HG02642 (cell line): ENCODE data around the gene NCMAP.

Experiments
- ATAC-seq: cut with Tn5 transposase; IDR thresholded peaks from one replicate; pipeline ENCODE4 v1.9.1; 2021; ENCODE audit warnings: mild to moderate bottlenecking; ENCODE audit not compliant: unreplicated experiment, poor library complexity

NCMAP gene

DNA sequence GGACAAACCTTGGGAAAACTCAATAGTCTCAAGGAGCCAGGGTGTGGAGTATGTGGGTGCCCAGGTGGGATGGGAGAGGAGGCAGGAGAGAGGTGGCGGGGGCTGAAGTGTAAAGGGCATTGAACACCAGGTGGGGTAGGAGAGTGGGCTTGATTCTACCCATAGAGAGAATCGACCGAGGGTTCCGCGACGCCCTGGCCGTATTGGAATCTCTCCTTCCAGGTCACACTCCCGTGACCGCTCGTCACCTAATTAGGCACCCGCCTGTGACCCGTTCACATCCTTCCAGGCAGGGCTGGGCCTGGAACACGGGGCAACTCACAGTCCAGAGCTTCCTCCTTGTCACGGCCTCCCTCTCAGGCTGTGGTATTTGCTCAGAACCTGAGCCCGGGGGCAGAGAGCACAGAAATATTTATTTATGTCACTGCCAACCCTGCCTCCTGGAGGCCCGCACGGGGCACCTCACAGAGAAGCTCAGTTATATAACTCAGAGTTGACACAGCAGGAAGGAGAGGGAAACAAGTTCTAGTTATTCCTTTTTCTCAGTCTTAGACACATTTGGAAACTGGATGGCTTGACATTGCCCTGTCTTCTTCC lies 12.0 kb downstream of the NCMAP start:
- no peak for ATAC-seq

DNA sequence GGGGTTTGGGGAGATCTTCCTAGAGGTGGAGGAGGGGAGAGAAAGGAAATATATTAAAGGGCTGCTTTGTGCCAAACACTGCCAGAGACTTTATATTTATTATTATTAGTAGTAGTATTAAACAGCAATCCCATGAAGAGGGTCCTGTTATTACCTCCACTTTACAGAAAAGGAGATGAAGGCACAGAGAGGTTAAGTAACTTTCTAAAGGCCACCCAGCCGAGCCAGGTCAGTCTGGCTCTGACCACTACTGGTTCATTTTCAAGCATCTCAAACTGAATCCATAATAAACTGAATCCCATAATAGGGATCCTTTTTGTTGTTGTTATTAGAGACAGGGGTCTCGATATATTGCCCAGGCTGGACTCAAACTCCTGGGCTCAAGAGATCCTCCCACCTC lies 12.6 kb downstream of the NCMAP start:
- no peak for ATAC-seq

DNA sequence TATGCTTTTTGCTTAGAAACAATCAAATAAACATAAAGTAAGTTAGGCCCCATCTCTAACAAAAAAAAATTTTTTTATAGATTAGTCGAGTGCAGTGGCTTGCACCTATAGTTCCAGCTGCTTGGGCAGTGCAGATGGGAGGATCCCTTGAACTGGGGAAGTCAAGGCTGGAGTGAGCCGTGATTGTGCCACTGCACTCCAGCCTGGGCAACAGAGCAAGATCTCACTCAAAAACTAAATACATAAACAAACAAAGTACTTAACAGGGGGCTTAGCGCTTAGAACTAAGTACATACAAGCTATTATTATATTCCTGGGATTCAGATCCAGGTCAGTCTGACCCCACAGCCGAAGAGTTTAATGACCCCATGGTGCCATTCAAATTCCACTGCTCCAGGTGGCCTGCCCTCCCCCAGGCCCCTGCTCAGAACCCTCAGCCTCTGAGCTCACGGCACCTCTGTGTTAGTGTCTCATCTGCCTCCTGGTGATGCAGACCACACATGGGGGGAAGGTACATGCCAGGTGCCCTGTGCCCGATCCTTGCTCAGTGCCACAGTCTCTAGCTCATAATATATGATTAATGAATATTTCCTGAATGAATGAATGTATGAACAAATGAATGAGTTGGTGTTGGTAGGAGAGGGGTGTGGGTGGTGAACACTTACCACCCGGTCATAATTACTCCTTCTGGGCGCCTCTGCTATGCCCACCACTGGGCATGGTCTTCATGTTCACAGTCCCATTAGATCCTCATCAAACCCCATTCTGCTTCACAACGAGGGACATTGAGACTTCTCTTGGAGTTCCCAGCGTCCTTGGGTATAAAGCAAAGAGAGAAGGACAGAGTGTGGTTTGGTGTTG lies 14.6 kb downstream of the NCMAP start:
- ATAC-seq: no peak

DNA sequence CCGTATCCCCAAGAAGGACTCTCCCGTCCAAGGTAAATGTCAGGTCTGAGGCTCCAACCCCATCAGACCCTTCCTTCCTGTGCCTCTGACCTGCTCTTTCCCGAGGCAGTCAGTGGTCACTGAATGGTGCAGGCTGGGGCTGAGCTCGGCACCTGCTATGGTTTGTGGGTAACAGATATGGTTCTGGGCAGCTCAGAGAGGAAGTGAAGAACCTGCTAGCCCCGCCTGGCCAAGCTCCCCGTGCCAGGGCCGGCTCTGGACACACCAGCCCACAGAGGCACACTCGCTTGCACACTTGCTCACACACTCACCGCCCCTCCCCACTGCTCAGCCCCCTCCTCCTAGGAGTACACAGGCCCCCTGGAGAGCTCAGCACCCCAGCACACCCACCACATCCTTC lies 16.4 kb downstream of the NCMAP start:
- ATAC-seq: no peak

DNA sequence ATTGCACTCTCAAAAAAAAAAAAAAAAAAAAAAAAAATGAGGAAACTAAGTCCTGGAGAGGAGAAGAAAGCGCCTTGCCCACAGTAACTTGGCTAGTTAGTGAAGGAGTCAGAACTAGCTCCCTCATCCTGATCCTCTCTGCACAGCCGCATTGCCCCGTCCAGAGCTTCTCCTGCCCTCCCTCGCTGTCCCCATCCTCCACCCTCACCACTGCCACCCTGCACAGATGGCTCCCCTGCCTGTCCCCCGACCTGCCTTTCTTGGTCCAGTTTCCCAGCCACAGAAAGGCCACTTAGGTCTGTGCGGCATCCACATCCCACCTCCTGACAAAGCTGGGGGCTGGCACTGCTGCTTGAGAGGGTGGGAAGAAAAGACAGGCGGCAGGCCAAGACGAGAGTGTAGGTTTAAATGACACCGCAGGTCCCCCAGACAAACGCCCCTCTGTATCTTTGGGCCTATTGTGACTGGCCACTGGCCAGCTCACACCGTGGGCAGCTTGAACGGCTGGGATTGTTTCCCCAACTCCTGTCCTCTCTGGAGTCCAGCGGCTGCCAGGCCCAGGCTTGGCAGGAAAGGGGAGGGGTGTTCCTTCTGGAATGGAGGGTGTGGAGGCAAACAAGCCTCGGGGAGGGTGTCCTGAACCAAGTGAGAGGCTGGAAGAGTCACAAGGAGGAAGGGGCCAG lies 20.2 kb downstream of the NCMAP start:
- no peak for ATAC-seq

DNA sequence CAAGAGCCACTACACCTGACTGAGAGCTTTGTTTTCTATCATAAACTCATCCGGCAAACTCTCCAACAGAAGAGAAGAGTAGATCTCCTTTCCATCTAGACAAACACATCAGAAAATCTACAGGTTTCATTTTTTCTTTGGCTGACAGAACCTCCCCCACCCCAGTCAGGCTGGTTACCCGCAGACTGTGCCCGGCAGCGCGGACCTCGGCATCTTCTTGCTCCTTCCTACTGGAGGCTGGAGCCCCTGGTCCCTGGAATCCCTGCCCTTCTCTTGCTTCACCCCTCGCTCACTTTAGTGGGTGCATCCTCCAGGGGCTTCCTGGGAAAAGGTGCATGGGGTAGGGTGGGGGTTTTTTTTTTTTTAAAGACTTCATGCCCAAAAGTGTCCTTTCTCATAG lies 23.0 kb downstream of the NCMAP start:
- no peak for ATAC-seq

DNA sequence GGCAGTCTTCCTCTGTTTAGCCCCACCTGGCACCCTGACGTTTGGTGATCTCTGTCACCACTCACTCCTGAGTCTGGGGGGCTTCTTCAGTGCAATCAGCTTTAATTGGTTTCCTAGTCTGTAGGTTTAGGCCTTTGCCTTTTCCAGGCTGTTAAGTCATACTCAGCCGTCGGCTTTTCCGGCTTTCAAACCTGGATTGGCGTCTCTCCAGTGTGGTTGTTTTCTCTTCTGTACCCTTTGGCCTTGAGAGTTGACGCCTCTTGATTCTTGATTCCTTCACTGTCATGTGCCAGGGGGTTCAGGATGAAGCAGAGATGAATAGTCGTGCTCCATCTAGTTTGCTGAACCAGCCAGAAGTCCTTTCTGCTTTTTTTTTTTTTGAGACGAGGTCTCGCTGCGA lies 24.9 kb downstream of the NCMAP start:
- ATAC-seq: no peak

DNA sequence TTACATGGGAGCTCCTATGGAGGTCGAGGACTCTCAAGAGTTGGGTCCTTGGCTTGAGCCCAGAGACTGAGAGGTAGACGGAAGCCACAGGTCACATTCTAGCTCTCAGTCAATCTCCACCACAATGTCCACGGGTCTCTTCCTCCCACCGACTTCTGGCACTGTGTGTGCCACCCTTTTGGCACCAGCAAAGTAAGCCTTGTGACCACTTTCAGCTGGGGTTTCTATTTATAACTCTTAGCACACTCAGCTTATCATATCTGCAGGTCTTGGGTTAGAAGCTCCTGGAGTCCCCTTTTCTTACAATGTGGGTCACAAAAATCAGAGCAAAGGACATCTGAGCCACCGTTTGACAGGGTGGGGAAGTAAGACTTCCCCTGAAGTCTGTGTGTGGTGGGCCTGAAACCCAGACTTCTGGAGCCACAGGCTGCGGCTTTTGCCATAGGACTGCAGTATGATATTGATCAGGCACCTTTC lies 28.3 kb downstream of the NCMAP start:
- ATAC-seq: no peak

DNA sequence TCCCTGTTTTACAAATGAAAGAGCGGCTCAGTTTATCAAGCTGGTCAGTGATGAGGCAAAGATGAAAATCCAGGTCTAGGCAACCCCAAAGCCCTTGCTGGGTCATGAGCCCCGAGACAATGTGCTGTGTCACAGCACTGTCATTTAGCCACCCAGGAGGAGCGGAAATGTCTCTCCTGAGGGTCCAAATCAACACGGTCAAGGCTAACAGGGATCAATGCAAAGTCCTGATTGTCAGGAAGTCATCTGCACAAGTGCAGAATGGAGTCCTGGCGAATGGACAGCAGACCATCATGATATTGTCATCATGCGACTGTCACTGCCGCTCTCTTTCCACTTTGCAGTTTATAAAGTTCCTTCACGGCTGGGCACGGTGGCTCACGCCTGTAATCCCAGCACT lies 30.2 kb downstream of the NCMAP start:
- no peak for ATAC-seq

DNA sequence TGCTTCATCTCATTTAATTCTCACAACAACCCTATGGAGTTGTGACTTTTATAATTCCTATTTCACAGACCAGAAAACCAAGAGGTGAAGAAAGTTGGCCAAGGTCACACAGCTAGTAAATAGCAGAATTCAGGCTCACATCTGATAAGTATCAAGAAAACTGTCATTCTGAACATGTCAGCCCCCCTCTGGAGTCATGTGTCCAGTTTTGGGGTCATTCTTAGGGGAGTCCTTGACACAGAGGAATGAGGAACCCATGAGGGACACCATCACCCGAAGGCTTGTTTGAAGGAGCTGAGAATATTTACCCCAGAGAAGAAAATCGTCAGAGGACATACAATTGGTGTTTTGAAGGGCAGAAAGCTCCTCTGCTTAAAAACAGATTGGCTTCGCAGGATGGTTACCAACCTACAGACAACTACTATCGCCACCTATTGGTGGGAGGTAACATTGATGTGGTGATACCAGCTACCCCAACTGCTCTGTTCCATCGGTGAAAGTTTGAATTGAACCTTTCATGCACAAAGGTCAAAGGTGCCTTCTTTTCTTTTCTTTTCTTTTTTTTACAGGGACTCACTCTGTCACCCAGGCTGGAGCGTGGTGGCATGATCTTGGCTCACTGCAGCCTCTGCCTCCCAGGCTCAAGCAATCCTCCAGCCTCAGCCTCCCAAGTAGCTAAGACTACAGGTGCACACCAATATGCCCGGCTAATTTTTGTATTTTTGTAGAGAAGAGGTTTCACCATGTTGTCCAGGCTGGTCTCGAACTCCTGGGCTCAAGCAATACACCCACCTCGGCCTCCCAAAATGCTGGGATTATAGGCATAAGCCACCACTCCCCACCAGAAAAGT lies 31.3 kb downstream of the NCMAP start:
- ATAC-seq: peak; percentile 60

DNA sequence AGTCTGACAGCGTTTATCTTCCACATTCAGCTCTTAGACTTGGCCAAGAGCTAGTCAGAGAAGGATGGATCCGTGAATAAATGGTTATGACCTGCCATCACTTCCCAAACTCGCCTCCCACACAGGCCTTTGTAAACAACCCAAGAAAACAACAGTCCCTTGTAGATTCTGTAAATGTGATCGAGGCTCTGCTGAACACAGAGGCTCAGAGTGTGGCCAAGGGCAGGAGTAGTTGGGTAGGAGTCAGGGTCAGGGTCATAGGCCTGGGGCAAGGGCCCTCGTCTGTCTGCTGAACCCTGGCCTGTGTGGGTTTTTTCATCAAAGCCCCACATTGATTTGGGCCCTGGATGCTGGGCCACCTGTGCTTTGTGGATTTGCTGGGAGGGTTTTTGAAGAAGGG lies 32.7 kb downstream of the NCMAP start:
- no peak for ATAC-seq

DNA sequence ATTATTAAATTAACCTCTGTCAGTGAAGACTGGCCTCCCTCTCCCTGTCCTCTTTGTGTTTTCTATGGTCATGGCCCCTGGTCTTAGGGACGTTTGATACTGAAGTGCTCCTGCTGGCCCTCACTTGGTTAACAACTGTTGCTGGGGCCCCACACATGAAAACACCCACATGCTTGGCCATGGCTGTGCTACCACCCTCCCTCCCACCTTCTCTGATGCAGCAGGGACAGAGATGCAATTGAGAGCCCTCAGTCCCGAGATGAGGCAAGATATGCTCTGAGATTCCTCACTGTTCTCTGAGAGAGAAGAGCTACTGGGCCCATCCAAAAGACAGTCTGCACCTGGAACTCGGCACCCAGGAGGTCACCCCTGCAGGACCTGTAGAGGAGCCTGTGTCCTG lies 33.3 kb downstream of the NCMAP start:
- no peak for ATAC-seq

DNA sequence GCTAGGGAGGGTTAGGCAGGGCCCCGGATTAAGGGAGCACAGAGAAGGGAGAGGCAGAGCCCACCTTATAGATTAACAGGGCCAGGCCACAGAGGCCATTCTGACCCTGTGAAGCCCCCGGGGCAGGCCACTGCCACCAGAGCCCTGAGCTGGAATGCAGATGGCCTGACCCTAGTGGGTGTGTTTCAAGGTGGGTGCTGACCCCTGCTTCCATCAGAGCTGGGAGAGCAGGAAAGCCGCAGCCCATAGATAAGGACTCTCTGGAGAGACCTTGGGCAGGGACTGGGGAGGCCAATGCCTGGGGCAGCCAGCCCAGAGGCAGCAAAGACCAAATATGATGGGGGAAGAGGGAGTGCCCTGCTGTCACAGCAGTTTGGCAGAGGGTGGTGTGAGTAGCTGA lies 35.9 kb downstream of the NCMAP start:
- no peak for ATAC-seq

DNA sequence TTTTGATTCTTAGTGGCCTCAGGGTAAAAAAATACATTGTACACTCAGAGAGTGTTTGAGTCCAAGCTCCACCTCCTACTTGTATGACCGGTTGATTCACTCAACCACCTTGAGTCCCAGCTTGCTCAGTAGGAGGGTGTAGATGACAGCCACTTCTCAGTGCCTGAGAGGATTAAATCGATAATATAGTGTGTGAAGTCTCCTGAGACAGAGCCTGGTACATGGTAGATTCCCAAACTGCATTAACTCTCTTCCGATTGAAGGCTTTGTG lies 38.4 kb downstream of the NCMAP start:
- no peak for ATAC-seq

DNA sequence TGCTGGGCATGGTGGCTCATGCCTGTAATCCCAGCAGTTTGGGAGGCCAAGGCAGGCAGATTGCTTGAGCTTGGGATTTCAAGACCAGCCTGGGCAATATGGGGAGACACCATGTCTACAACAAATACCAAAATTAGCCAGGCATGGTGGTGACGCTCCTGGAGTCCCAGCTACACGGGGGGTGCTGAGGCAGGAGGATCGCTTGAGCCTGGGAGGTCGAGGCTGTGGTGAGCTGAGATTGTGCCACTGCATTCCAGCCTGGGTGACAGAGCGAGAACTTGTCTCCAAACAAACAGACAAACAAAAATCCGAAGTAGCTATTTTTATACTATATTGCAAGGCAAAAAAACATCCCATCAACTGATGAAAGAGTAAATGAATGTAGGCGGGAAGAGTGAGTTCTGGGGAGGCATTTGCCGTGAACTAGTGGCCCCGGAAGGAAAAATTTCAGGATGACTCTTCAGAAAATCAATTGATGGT lies 40.6 kb downstream of the NCMAP start:
- ATAC-seq: no peak

DNA sequence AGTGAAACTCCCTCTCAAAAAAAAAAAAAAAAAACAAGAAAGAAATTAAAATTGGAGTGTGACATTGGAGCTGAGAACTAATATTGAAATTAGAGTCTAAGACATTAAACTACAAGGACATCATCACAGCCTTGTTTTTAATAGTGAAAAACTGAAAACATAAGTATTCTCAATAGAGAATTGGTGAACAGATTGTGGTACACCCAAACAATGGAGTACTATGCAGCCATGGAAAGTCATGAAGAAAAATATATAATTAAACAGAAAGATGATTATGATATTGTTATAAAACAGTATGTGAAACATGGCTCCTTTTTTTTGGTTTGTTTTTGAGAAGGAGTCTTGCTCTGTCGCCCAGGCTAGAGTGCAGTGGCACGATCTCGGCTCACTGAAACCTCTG lies 43.4 kb downstream of the NCMAP start:
- no peak for ATAC-seq

DNA sequence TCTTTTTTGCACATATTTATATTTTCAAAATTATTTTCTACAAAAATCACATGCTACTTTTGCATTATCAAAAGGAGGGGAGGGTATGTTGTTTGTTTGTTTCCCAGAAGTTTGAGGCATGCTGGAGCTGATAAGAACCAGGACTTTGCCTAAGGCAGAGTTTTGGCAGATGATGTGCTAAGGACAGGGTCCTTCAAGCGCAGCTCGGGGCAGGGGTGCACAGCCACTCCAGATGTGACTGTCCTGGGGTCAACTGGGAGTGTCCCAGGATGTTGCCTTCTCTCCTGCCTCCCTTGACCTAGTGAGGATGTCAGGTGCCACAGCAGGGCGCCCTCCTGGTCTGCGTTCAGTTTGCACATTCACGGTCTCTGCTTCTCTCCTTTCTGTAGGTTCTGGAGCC lies 44.7 kb downstream of the NCMAP start:
- ATAC-seq: no peak

DNA sequence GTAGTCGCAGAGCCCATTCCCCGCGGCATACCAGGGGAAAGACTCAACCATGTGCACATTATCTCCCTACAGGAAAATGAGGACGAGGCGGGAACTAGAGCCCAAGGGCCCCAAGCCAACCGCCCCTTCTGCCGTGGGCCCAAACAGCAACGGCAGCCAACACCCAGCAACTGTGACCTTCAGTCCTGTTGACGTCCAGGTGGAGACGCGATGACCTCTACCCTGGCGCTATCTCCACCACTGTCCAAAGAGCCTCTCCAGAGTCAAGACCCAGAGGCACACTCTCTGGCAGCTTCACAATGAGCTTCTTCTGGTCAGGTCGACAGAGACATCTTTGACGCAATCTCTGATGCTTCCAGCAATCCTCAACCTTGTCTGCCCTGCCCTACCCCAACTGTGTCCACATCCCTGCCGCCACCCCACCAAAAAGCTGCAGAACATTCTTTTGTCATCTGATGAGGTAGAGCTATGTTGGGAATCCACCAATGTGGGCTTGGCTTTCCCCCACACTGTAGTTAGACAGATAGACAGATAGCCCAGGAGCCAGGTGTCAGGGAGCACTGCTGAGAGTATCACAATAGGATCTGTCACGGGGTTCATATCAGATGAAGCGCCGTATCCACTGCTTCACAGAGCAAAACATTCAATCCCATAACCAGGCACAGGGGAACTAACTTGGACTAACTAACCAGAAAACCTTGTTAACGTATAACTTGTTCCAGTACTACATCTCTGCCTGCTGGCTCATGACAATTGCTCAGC lies 49.8 kb downstream of the NCMAP start:
- no peak for ATAC-seq

DNA sequence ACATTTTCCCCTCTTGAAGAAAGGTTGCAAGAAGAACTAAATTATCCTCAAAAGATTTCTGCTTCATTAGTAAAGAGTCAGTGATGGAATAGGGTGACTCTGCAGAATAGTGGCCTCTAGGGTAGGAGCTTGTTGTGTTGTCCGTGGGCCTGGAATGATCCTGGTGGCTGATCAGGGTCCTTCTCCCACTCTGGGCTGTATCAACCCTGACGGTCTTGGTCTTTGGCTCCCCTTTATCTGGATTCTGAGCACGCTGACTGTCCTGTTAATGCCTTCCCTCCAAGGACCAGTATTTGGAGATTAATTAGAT lies 50.4 kb downstream of the NCMAP start:
- no peak for ATAC-seq

DNA sequence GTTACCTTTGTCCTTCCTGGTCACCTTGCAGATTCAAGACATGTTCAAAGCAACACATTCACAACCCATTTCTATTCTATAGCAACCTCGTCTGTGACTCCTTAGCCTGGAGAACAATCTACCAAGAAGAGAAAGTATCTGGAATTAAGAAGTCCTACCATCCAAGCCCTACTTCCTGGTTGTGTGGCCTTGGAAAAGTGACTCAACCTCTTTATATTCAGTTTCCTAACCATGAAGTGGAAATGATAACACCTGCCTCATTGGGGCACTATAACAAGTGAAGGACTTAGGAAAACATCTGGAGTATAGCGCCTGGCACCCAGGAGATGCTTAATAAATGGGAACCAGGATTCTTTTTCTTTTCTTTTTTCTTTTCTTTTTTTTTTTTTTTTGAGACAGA lies 50.7 kb downstream of the NCMAP start:
- ATAC-seq: no peak
